Stimulated activated CD4-positive, alpha-beta T cell treated with anti-CD3 and anti-CD28 coated beads, TNF-alpha, amount 100 ng/mL, for 48 hours (primary cell): Measurements from ENCODE around the gene NUF2.
"Not testable (repeated sequence)": the region's sequence is repeated elsewhere in the genome, so short reads cannot be mapped to it uniquely, and the experiment has no call there.

Experiments
- DNase-seq, 3 donors: peaks; one replicate each; pipeline ENCODE4 v3.0.0-alpha.2; 2020; ENCODE audit warnings: low read depth in 3 of 3

NUF2 gene

GRCh38 chr1:163331116-163331515, 9.4 kb downstream of the NUF2 start:
- no peak for DNase-seq

GRCh38 chr1:163335216-163335615, 13.5 kb downstream of the NUF2 start:
- DNase-seq: no peak

GRCh38 chr1:163337631-163338030, 15.9 kb downstream of the NUF2 start:
- no peak for DNase-seq

- DNase-seq: no peak
These were observed 24.6 kb downstream of the NUF2 start for GRCh38 chr1:163346326-163346870.

GRCh38 chr1:163347106-163347505, 25.4 kb downstream of the NUF2 start:
- no peak for DNase-seq

GRCh38 chr1:163351912-163352311, 30.2 kb downstream of the NUF2 start:
- no peak for DNase-seq

GRCh38 chr1:163357378-163357777, 35.6 kb downstream of the NUF2 start:
- no peak for DNase-seq

- not testable (repeated sequence) for DNase-seq
These were observed 36.4 kb downstream of the NUF2 start for GRCh38 chr1:163358172-163358571.

- no peak for DNase-seq
These were observed 39.6 kb downstream of the NUF2 start for GRCh38 chr1:163361123-163361934.

- DNase-seq: no peak
These were observed 43.4 kb downstream of the NUF2 start for GRCh38 chr1:163365186-163365585.

- DNase-seq: no peak
These were observed 44.8 kb downstream of the NUF2 start for GRCh38 chr1:163366555-163366954.

- no peak for DNase-seq
These were observed 46.0 kb downstream of the NUF2 start for GRCh38 chr1:163367721-163368120.

GRCh38 chr1:163372576-163372975, 50.8 kb downstream of the NUF2 start:
- DNase-seq: no peak

- DNase-seq: no peak
These were observed 56.8 kb downstream of the NUF2 start for GRCh38 chr1:163378554-163378953.

- DNase-seq: no peak
These were observed 58.0 kb downstream of the NUF2 start for GRCh38 chr1:163379801-163380200.

- no peak for DNase-seq
These were observed 59.9 kb downstream of the NUF2 start for GRCh38 chr1:163381487-163382184.

GRCh38 chr1:163382395-163382794, 60.6 kb downstream of the NUF2 start:
- no peak for DNase-seq

- DNase-seq: no peak
These were observed 65.4 kb downstream of the NUF2 start for GRCh38 chr1:163387146-163387545.

GRCh38 chr1:163388970-163389369, 67.2 kb downstream of the NUF2 start:
- DNase-seq: no peak

GRCh38 chr1:163395790-163396189, 74.0 kb downstream of the NUF2 start:
- DNase-seq: no peak

- no peak for DNase-seq
These were observed 75.9 kb downstream of the NUF2 start for GRCh38 chr1:163397451-163398200.

GRCh38 chr1:163399001-163399400, 77.2 kb downstream of the NUF2 start:
- no peak for DNase-seq
